Progenitor cell of endocrine pancreas (in vitro differentiated cells): Measurements from ENCODE around the gene HEMGN. TPM values are rescaled to one million over a fixed set of nuclear protein-coding genes. Genes with fewer than 3 reads are reported as not detected.

ENCODE experiments used
- DNase-seq: peaks from one replicate; pipeline ENCODE4 v3.0.0; 2021; ENCODE audit warnings: low spot score; ENCODE audit not compliant: unreplicated experiment
- H3K27ac Mint-ChIP-seq: 2 replicates; pipeline ENCODE4 v1.8.0; 2021; ENCODE audit warnings: mild to moderate bottlenecking, moderate library complexity, mixed read lengths
- H3K27me3 Mint-ChIP-seq: 2 replicates; pipeline ENCODE4 v1.8.0; 2021; ENCODE audit warnings: mixed read lengths
- H3K36me3 Mint-ChIP-seq: 2 replicates; pipeline ENCODE4 v1.8.0; 2022; ENCODE audit warnings: mixed read lengths; ENCODE audit not compliant: insufficient read depth
- H3K4me1 Mint-ChIP-seq: 2 replicates; pipeline ENCODE4 v1.8.0; 2021; ENCODE audit warnings: low read depth, mixed read lengths
- H3K4me3 Mint-ChIP-seq: 2 replicates; pipeline ENCODE4 v1.8.0; 2021; ENCODE audit warnings: low read depth, mild to moderate bottlenecking, moderate library complexity, mixed read lengths
- H3K9me3 Mint-ChIP-seq: 2 replicates; pipeline ENCODE4 v1.8.0; 2021; ENCODE audit warnings: low read depth, mixed read lengths
- CTCF ChIP-seq: fragments of 200-600 bp; sonication (generic); IDR thresholded peaks from one replicate; pipeline ENCODE4 v1.5.0; 2021; ENCODE audit warnings: antibody characterized with exemption, mild to moderate bottlenecking; ENCODE audit not compliant: unreplicated experiment
- total RNA-seq: library from RNA; stranded (reverse); gene quantifications from 2 replicates; pipeline ENCODE4 v1.2.1, GENCODE V29; 2021

HEMGN gene
- total RNA-seq, 1 donor from 2014 or later: not detected

- no peak for TF ChIP-seq CTCF
- H3K9me3 Mint-ChIP-seq: no peaks in the 10 kb centered on the region
- H3K4me3 Mint-ChIP-seq: no peak overlapping the region
- H3K27ac Mint-ChIP-seq: no peak overlapping the region
- peaks cover 49% of the 10 kb centered on the region for H3K27me3 Mint-ChIP-seq
- DNase-seq: no peak
- no peaks in the 10 kb centered on the region for H3K36me3 Mint-ChIP-seq
- no peaks in the 10 kb centered on the region for H3K4me1 Mint-ChIP-seq
Measured at GRCh38 chr9:97941323-97941722, 3.4 kb upstream of the HEMGN start.

- Mint-ChIP-seq H3K36me3 (no peaks in the 10 kb centered on the region), H3K4me3 (no peak overlapping the region), H3K9me3 (no peaks in the 10 kb centered on the region), H3K4me1 (no peaks in the 10 kb centered on the region), H3K27me3 (peaks cover 54% of the 10 kb centered on the region), H3K27ac (no peak overlapping the region)
- DNase-seq: no peak
- TF ChIP-seq CTCF: no peak
Measured at GRCh38 chr9:97940741-97941140, 2.8 kb upstream of the HEMGN start.

DNA sequence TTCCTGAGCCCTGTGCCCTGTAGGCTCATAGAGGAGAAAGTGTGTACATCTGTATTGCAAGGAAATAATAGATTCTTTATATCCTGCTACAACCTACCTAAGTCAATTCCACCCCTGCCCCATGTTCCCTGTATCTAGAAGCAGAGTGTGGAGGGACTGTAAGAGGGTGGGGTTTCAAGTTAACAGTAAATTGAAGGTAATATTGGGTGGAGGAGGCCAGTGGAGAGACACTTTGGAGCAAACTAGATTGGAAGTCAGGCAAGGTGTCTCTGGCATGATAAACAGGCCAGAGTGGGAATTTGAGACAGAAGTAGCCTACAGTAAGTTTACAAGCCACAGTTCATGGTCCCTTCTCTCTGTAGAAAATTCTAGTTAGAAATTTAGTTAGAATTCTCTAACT lies 2.3 kb upstream of the HEMGN start:
- Mint-ChIP-seq H3K27ac (no peak overlapping the region), H3K27me3 (peaks cover 59% of the 10 kb centered on the region), H3K36me3 (no peaks in the 10 kb centered on the region), H3K4me3 (no peak overlapping the region), H3K9me3 (no peaks in the 10 kb centered on the region), H3K4me1 (no peaks in the 10 kb centered on the region)
- no peak for TF ChIP-seq CTCF
- DNase-seq: no peak

DNA sequence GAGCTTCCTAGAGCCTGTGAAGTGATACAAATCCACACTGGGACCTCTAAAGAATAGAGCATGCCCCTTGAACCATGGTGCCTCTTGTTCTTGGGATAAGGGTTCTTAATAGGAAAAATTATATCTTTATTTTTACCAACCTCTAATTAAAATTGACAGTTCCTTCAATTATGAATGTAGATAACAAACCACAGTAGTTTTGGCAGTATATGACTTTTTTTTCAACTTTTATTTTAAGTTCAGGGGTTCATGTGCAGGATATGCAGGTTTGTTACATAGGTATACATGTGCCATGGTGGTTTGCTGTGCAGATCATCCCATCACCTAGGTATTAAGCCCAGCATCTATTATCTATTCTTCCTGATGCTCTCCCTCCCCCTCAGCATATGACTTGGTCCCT lies 974 bp downstream of the HEMGN start:
- no peaks in the 10 kb centered on the region for H3K36me3 Mint-ChIP-seq
- H3K27ac Mint-ChIP-seq: no peak overlapping the region
- H3K9me3 Mint-ChIP-seq: no peaks in the 10 kb centered on the region
- H3K4me1 Mint-ChIP-seq: no peaks in the 10 kb centered on the region
- no peak overlapping the region for H3K4me3 Mint-ChIP-seq
- no peak for DNase-seq
- TF ChIP-seq CTCF: no peak
- peaks cover 83% of the 10 kb centered on the region for H3K27me3 Mint-ChIP-seq

- H3K4me3 Mint-ChIP-seq: no peak overlapping the region
- no peaks in the 10 kb centered on the region for H3K36me3 Mint-ChIP-seq
- no peak for TF ChIP-seq CTCF
- H3K9me3 Mint-ChIP-seq: no peaks in the 10 kb centered on the region
- no peak for DNase-seq
- peaks cover 85% of the 10 kb centered on the region for H3K27me3 Mint-ChIP-seq
- H3K4me1 Mint-ChIP-seq: no peaks in the 10 kb centered on the region
- H3K27ac Mint-ChIP-seq: no peak overlapping the region
Measured at GRCh38 chr9:97935276-97935675, 2.7 kb downstream of the HEMGN start.
